B cell (primary cell): ENCODE measurements around the gene RPTOR. TPM values are rescaled to one million over a fixed set of nuclear protein-coding genes. Genes with fewer than 3 reads are reported as not detected.

Experiments used
- ATAC-seq: fragments of 200-7000 bp; cut with Tn5 transposase; one replicate; pipeline ENCODE4 v1.10.0; 2021; ENCODE audit warnings: low read depth, mild to moderate bottlenecking, moderate number of reproducible peaks, moderate library complexity
- CTCF ChIA-PET: fragments of 350-600 bp; sonication (Branson Sonifier 250); formaldehyde crosslinking; loops from one replicate; lab custom pipeline; 2021; ENCODE audit warnings: antibody characterized with exemption, inconsistent platforms; lab: Charles Lee
- POLR2A ChIA-PET: fragments of 350-600 bp; sonication (Branson Sonifier 250); formaldehyde crosslinking; loops from one replicate; lab custom pipeline; 2021; ENCODE audit warnings: antibody characterized with exemption; lab: Charles Lee
- DNase-seq: peaks from one replicate; pipeline ENCODE4 v3.0.0; 2013
- H2AFZ ChIP-seq: 2 replicates; pipeline ENCODE4 v1.6.1; 2012; ENCODE audit warnings: mild to moderate bottlenecking, low read depth, low read length; ENCODE audit not compliant: insufficient read depth, poor library complexity, severe bottlenecking
- H3K27ac ChIP-seq, 2 donors: 1 replicate in 1 of 2; 2 replicates in 1 of 2; pipeline ENCODE4 v1.5.1; 2012 to 2013; ENCODE audit warnings: low read length in 2 of 2, mild to moderate bottlenecking in 2 of 2, moderate library complexity in 1 of 2
- H3K27me3 ChIP-seq, 4 experiments: fragments of 200-600 bp in 1 of 4; sonication (generic) in 1 of 4; replicated peaks in 1 of 4; 1 replicate in 2 of 4; 2 replicates in 2 of 4; pipeline versions ENCODE4 v1.6.1 to v1.7.0; 2013 to 2016; ENCODE audit warnings: low read length in 3 of 4, mild to moderate bottlenecking in 2 of 4, mixed read lengths in 1 of 4, moderate library complexity in 1 of 4; ENCODE audit not compliant: insufficient read depth in 4 of 4, control insufficient read depth in 3 of 4; ENCODE audit errors: control extremely low read depth in 1 of 4
- H3K36me3 ChIP-seq, 2 experiments: replicated peaks in 1 of 2; 1 replicate in 1 of 2; 2 replicates in 1 of 2; pipeline versions ENCODE4 v1.6.1 to v1.7.1; 2013; ENCODE audit warnings: low read length in 1 of 2; ENCODE audit not compliant: insufficient read depth in 2 of 2, control insufficient read depth in 1 of 2; ENCODE audit errors: control extremely low read depth in 1 of 2, extremely low read depth in 1 of 2
- H3K4me1 ChIP-seq, 2 donors: fragments of 200-600 bp in 1 of 2; sonication (generic) in 1 of 2; 1 replicate in 1 of 2; 2 replicates in 1 of 2; pipeline versions ENCODE4 v1.5.1 to v1.6.1; 2013 to 2017; ENCODE audit warnings: low read length in 2 of 2; ENCODE audit not compliant: control insufficient read depth in 2 of 2, insufficient read depth in 2 of 2
- H3K4me2 ChIP-seq: replicated peaks from 2 replicates; pipeline ENCODE3; 2012; ENCODE audit warnings: mild to moderate bottlenecking, low read depth, low read length; ENCODE audit not compliant: poor library complexity, severe bottlenecking
- H3K4me3 ChIP-seq, 5 experiments: fragments of 200-600 bp in 1 of 5; sonication (generic) in 1 of 5; 1 replicate in 3 of 5; 2 replicates in 2 of 5; pipeline versions ENCODE4 v1.5.1 to v1.7.0; 2011 to 2016; ENCODE audit warnings: low read length in 4 of 5, mild to moderate bottlenecking in 4 of 5, low read depth in 2 of 5, control low read depth in 1 of 5, moderate library complexity in 1 of 5; ENCODE audit not compliant: insufficient read depth in 1 of 5; ENCODE audit errors: control extremely low read depth in 1 of 5, extremely low read depth in 1 of 5
- H3K79me2 ChIP-seq: fragments of 200-600 bp; sonication (generic); one replicate; pipeline ENCODE4 v1.6.0; 2016; ENCODE audit warnings: low read length; ENCODE audit not compliant: control insufficient read depth, insufficient read depth
- H3K9ac ChIP-seq: fragments of 200-600 bp; sonication (generic); 2 replicates; pipeline ENCODE4 v1.6.1; 2017; ENCODE audit warnings: mild to moderate bottlenecking, low read length, moderate library complexity
- H3K9me3 ChIP-seq, 3 donors: one replicate each; pipeline versions ENCODE4 v1.6.1 to v1.7.1; 2013; ENCODE audit warnings: low read length in 2 of 3; ENCODE audit not compliant: control insufficient read depth in 2 of 3, insufficient read depth in 1 of 3; ENCODE audit errors: control extremely low read depth in 1 of 3
- H4K20me1 ChIP-seq: 2 replicates; pipeline ENCODE4 v1.6.0; 2012; ENCODE audit warnings: mild to moderate bottlenecking, low read length; ENCODE audit not compliant: insufficient read depth, control insufficient read depth, poor library complexity, severe bottlenecking
- H3K27ac Mint-ChIP-seq: one replicate; pipeline ENCODE4 v1.8.0; 2021; ENCODE audit warnings: mixed read lengths
- H3K27me3 Mint-ChIP-seq: one replicate; pipeline ENCODE4 v1.8.0; 2021; ENCODE audit warnings: mixed read lengths
- H3K4me1 Mint-ChIP-seq: one replicate; pipeline ENCODE4 v1.8.0; 2021; ENCODE audit warnings: mixed read lengths
- H3K4me3 Mint-ChIP-seq: one replicate; pipeline ENCODE4 v1.8.0; 2021; ENCODE audit warnings: mixed read lengths
- H3K9me3 Mint-ChIP-seq: one replicate; pipeline ENCODE4 v1.8.0; 2022; ENCODE audit warnings: mixed read lengths; ENCODE audit not compliant: insufficient read depth
- EZH2 ChIP-seq: IDR thresholded peaks from 2 replicates; pipeline ENCODE4 v1.6.1; 2012; ENCODE audit warnings: borderline replicate concordance, low read depth, mild to moderate bottlenecking, moderate library complexity, low read length; ENCODE audit not compliant: insufficient read depth, poor library complexity, severe bottlenecking
- WGBS: methylation state at CpG from one replicate; pipeline ENCODE4 v1.1.5; 2013; ENCODE audit warnings: missing lambda C conversion rate; ENCODE audit not compliant: insufficient coverage; 5-methylcytosine and 5-hydroxymethylcytosine counted together
- intact Hi-C: fragments of 100-400 bp; cut with micrococcal nuclease; formaldehyde crosslinking; loops from one replicate; pipeline ENCODE4 v1.10.0; 2022
- polyA plus RNA-seq: library from polyadenylated mRNA; depleted of rRNA; stranded (reverse); fragments of >200 nt; gene quantifications from 2 replicates; pipeline ENCODE4 v1.2.3, GENCODE V29; 2012
- total RNA-seq, 2 donors: library from RNA; stranded (reverse); fragments of 120-200 nt in 1 of 2; gene quantifications; 1 replicate in 1 of 2; 2 replicates in 1 of 2; pipeline versions ENCODE4 v1.2.3 to v1.2.4, GENCODE V29; 2013 to 2022
- TF ChIP-seq, protein P1 (sequence below): fragments of 200-600 bp; IDR thresholded peaks from one replicate; pipeline ENCODE4 v1.8.0; 2022; ENCODE audit warnings: antibody characterized with exemption, mild to moderate bottlenecking

The RPTOR gene
- total and polyA plus RNA-seq, 2 donors (not counting 1 experiment from before 2014, with no cell fraction given): 13.4 to 58.8 TPM

DNA sequence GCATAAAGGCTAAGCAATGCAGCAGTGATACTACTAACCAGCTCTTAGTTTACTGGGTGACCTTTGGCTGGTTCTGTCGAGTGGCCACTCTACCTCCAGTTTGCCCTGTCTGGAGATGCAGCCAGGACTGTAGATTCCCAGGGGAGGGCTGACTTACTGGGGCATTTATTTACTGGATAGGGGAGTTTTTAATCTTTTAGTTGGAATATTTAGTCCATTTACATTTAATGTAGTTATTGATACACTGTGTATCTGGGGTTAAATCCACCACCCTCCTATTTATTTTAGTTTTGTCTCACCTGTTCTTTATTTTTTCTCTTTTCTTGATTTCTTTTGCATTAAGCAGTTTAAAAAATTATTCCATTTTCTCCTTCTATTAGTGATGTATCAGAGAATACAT lies 112.9 kb downstream of the RPTOR start:
- intact Hi-C loops: no loop called here
- no peak overlapping the region for H3K4me3 ChIP-seq
- no peak overlapping the region for H3K27ac ChIP-seq
- H3K9me3 ChIP-seq: peaks cover 0 to 30% (median 8%) of the 10 kb centered on the region in 3 donors
- no peaks in the 10 kb centered on the region for H3K27me3 ChIP-seq
- H2AFZ ChIP-seq: no peak overlapping the region
- DNase-seq: no peak
- ATAC-seq: no peak
- no peaks in the 10 kb centered on the region for H3K36me3 ChIP-seq
- H3K4me3 Mint-ChIP-seq: no peak overlapping the region
- no peak overlapping the region for H3K27ac Mint-ChIP-seq
- no peak overlapping the region for H3K4me2 ChIP-seq
- H3K4me1 Mint-ChIP-seq: peaks cover 13% of the 10 kb centered on the region
- no peaks in the 10 kb centered on the region for H3K27me3 Mint-ChIP-seq
- TF ChIP-seq, protein P1, sequence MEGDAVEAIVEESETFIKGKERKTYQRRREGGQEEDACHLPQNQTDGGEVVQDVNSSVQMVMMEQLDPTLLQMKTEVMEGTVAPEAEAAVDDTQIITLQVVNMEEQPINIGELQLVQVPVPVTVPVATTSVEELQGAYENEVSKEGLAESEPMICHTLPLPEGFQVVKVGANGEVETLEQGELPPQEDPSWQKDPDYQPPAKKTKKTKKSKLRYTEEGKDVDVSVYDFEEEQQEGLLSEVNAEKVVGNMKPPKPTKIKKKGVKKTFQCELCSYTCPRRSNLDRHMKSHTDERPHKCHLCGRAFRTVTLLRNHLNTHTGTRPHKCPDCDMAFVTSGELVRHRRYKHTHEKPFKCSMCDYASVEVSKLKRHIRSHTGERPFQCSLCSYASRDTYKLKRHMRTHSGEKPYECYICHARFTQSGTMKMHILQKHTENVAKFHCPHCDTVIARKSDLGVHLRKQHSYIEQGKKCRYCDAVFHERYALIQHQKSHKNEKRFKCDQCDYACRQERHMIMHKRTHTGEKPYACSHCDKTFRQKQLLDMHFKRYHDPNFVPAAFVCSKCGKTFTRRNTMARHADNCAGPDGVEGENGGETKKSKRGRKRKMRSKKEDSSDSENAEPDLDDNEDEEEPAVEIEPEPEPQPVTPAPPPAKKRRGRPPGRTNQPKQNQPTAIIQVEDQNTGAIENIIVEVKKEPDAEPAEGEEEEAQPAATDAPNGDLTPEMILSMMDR: no peak
- TF ChIP-seq EZH2: no peak
- no peak overlapping the region for H3K9ac ChIP-seq
- CTCF ChIA-PET: interaction anchor here (1.0 to 1.5 kb wide), 2 partner anchors 22 to 82 kb away, joined by 4 to 5 read pairs; no protein-coding TSS in a partner anchor
- peaks cover 41% of the 10 kb centered on the region for H4K20me1 ChIP-seq
- POLR2A ChIA-PET: no interaction called here
- H3K79me2 ChIP-seq: peaks cover 78% of the 10 kb centered on the region
- H3K4me1 ChIP-seq: no peaks in the 10 kb centered on the region
- no CpG with 5 or more reads among the region's 1 CpG for WGBS
- H3K9me3 Mint-ChIP-seq: no peaks in the 10 kb centered on the region

DNA sequence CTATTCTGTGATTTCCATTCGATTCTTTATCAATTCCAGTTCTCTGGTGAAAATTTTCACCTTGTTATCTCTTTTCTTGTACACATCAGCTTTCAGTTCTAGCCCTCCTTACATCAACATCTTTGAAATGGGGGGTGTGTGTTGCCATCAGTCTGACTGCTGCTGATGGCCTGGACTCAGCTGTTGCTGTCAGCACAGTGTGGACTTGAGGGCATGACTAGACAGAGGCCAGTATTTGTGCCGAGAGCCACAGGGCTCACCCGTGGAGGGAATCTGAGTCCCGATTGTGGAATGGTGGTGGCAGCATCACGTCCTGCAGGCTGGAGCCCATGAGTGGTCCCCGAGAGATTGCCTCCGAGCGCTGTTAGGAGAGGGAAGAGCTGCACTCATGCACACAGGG lies 114.2 kb downstream of the RPTOR start:
- H3K4me1 Mint-ChIP-seq: peaks cover 20% of the 10 kb centered on the region
- WGBS: 96% methylated on average over 7 of the region's 8 CpGs
- TF ChIP-seq, protein P1: no peak
- CTCF ChIA-PET: no interaction called here
- intact Hi-C loops: no loop called here
- H3K9me3 Mint-ChIP-seq: no peaks in the 10 kb centered on the region
- no peaks in the 10 kb centered on the region for H3K27me3 Mint-ChIP-seq
- no peak overlapping the region for H3K4me2 ChIP-seq
- peaks cover 0 to 3% of the 10 kb centered on the region in 2 donors for H3K4me1 ChIP-seq
- H3K27ac ChIP-seq: no peak overlapping the region
- H3K36me3 ChIP-seq: no peaks in the 10 kb centered on the region
- H3K27ac Mint-ChIP-seq: no peak overlapping the region
- ATAC-seq: no peak
- no peak for DNase-seq
- POLR2A ChIA-PET: no interaction called here
- peaks cover 76% of the 10 kb centered on the region for H3K79me2 ChIP-seq
- H2AFZ ChIP-seq: no peak overlapping the region
- H3K27me3 ChIP-seq: no peaks in the 10 kb centered on the region
- no peak overlapping the region for H3K4me3 Mint-ChIP-seq
- no peak overlapping the region for H3K9ac ChIP-seq
- H4K20me1 ChIP-seq: peaks cover 36% of the 10 kb centered on the region
- no peak overlapping the region for H3K4me3 ChIP-seq
- peaks cover 0 to 30% (median 8%) of the 10 kb centered on the region in 3 donors for H3K9me3 ChIP-seq
